ENCODE measurements around the gene SNRK. TPM values are rescaled to one million over a fixed set of nuclear protein-coding genes. Genes with fewer than 3 reads are reported as not detected.

Gene SNRK, protein sequence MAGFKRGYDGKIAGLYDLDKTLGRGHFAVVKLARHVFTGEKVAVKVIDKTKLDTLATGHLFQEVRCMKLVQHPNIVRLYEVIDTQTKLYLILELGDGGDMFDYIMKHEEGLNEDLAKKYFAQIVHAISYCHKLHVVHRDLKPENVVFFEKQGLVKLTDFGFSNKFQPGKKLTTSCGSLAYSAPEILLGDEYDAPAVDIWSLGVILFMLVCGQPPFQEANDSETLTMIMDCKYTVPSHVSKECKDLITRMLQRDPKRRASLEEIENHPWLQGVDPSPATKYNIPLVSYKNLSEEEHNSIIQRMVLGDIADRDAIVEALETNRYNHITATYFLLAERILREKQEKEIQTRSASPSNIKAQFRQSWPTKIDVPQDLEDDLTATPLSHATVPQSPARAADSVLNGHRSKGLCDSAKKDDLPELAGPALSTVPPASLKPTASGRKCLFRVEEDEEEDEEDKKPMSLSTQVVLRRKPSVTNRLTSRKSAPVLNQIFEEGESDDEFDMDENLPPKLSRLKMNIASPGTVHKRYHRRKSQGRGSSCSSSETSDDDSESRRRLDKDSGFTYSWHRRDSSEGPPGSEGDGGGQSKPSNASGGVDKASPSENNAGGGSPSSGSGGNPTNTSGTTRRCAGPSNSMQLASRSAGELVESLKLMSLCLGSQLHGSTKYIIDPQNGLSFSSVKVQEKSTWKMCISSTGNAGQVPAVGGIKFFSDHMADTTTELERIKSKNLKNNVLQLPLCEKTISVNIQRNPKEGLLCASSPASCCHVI
- 100 to 1,000 TPM; 206 to 225 TPM for total RNA-seq
- polyA plus RNA-seq, result 10 to 100 TPM; 71.1 to 97.5 (median 90.6) TPM
- total RNA-seq, result 101 to 655 (median 440) reads per million in 6 experiments

DNA sequence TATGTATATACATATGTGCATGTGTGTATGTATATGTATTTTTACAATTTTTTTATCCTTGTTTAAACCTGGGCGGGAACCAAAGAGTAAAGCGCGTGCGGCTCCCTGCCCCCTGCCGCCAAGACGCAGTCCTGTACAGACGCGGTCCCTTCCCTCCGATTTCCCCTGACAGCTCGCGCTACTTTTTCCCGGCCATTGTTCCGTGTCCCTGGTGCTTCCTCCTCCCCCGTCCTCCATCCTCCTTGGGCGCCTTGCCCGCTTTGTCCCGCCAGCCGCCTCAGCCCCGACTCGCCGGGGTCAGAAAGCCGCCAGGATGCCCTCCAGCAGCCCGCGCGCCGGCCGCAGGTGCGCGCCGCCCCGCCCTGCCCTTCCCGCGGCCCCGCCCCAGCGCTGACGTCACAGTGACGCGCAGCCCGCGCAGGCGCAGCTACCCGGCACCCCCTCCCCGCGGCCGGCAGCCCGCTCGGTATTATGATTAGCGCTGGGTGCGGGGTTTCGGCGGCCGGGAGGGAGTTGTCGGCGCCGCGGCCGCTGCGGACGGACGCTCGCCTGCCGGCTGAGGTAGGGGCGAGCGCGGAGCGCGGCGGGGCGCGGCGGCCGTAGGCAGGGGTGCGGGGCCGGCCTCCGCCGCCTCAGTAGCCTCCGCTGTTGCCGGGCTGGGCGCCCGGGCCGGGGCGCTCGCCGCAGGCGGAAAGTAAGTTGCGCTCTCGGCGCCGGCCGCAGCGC is at the start of gene SNRK:
TSS of gene SNRK (plus strand) at position 426 of the 726 bp plus-strand sequence. CDS start 16,664 bp downstream, outside the sequence.
- Mint-ChIP-seq H3K27me3 (peaks cover 0 to 2% (median 0%) of the 10 kb centered on the region in 5 donors), H3K4me3 (peak within 1 kb of the TSS; percentile 94 to 100 (median 99)), H3K36me3 (peaks cover 7 to 35% (median 20%) of the 10 kb centered on the region in 3 donors), H3K27ac (peak within 1 kb of the TSS; percentile 96 to 100 (median 100)), H3K9me3 (no peaks in the 10 kb centered on the region), H3K4me1 (peaks cover 30 to 42% (median 35%) of the 10 kb centered on the region in 4 donors)
- peak; percentile 81 to 98 (median 94) for DNase-seq
- POLR2A ChIA-PET, result interaction anchor here (0.6 to 4.0 kb wide), 32 partner anchors 10 to 262 kb away, joined by 3 to 100 read pairs (median 4); no protein-coding TSS in a partner anchor
- peak; percentile 69 to 81 for ATAC-seq

- POLR2A ChIA-PET, result interaction anchor here (1.4 kb wide), 1 partner anchor 35 kb away, joined by 4 read pairs; no protein-coding TSS in a partner anchor
- no peak for ATAC-seq
- H3K9me3 Mint-ChIP-seq, result peaks cover 0 to 3% (median 0%) of the 10 kb centered on the region in 9 donors
- H3K27ac Mint-ChIP-seq, result no peak overlapping the region
- H3K4me3 Mint-ChIP-seq, result no peak overlapping the region
- no peaks in the 10 kb centered on the region for H3K27me3 Mint-ChIP-seq
- H3K36me3 Mint-ChIP-seq, result no peaks in the 10 kb centered on the region
- H3K4me1 Mint-ChIP-seq, result peaks cover 12 to 46% (median 32%) of the 10 kb centered on the region in 4 donors
- no peak for DNase-seq
Measured at GRCh38 chr3:43238801-43239200, 47.5 kb upstream of the SNRK start.

GRCh38 chr3:43239755-43240154 is 46.6 kb upstream of the SNRK start:
- POLR2A ChIA-PET, result interaction anchor here (1.0 to 1.4 kb wide), 3 partner anchors 27 to 47 kb away, joined by 3 to 4 read pairs (median 3); partner anchors contain the start of gene SNRK
- ATAC-seq (no peak), DNase-seq (no peak)
- Mint-ChIP-seq H3K36me3 (no peaks in the 10 kb centered on the region), H3K4me1 (peaks cover 17 to 51% (median 41%) of the 10 kb centered on the region in 4 donors), H3K9me3 (peaks cover 0 to 7% (median 0%) of the 10 kb centered on the region in 9 donors), H3K27me3 (no peaks in the 10 kb centered on the region), H3K27ac (peak overlapping the region in 2 of 10 donors; percentile 5 to 11), H3K4me3 (no peak overlapping the region)

DNA sequence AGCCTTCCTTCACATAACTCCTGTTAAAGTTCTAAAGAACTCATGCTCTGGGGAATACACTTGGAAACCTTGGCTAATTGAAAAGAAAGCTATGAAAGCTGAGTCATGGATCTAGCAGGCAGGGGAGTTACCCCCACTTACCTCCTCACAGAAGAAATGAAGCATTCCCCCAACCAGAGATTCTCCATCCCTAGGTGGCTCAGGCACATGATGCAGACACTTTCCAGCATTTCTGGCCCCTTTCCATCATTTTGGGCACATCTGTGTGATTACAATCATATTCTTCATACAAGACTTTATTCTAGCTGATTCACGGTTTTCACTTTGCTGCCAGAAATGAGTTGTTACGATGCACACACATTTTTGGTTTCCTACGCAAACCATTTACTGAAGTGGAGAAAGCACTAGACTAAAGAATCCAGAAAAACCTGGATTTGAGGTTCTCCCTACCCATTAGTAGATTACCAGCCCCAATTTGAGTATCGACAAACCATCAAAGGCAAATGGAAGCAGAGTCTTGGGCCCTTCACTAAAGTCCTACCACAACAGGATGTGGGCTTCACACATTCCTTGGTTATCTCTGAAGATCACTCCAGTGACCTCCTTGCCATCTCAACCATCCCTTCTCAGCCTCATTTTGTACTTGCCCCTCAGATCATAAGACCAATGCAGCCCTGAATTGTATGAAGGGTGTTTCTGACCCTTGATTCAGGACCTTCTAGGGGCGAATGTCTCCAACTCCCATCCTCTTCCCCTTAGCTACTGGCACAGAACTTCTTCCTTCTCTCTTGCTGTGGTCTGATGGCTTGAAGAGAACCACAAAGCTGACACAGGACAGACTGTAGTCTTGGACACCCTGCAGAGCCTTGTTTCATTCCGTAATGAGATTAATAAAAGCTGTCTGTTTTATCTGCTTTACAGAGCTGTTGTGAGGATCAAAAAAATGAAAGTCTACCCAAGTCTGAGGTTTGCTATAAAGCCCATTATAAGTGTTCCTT is 42.5 kb upstream of the SNRK start:
- Mint-ChIP-seq H3K4me3 (peak overlapping the region in 9 of 10 donors; percentile 4 to 73 (median 57)), H3K27ac (peak overlapping the region in 9 of 10 donors; percentile 4 to 90 (median 68)), H3K27me3 (no peaks in the 10 kb centered on the region), H3K9me3 (peaks cover 0 to 7% (median 0%) of the 10 kb centered on the region in 9 donors), H3K4me1 (peaks cover 39 to 75% (median 69%) of the 10 kb centered on the region in 4 donors), H3K36me3 (no peaks in the 10 kb centered on the region)
- POLR2A ChIA-PET, result interaction anchor here (0.6 to 3.3 kb wide), 8 partner anchors 12 to 77 kb away, joined by 3 to 22 read pairs (median 4); partner anchors contain the start of gene SNRK
- ATAC-seq, result peak in 1 of 2 donors; percentile 27
- peak in 2 of 10 donors; percentile 20 to 32 for DNase-seq

DNA sequence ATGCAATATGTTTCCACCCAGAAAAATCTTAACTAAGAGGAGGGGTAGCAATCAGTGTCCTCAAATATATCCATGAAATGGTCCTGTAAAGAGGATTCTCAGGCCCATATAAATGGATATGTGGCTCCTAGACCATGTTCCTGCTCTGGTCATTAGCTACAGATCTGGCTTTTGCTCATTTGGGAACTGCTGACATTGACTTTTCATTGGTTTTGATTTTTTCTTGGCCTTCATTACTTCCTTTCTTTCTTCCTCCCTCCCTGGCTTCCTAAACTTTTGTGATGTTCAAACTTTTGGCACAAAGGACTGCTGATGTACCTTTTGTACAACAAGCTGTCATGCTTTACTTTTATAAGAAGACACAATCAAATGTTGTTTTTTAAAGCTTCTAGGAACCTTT is 41.6 kb upstream of the SNRK start:
- Mint-ChIP-seq H3K27me3 (no peaks in the 10 kb centered on the region), H3K9me3 (peaks cover 0 to 7% (median 0%) of the 10 kb centered on the region in 9 donors), H3K4me3 (peak overlapping the region in 3 of 10 donors; percentile 20 to 73 (median 58)), H3K27ac (peak overlapping the region in 9 of 10 donors; percentile 37 to 92 (median 84)), H3K36me3 (no peaks in the 10 kb centered on the region), H3K4me1 (peaks cover 39 to 74% (median 68%) of the 10 kb centered on the region in 4 donors)
- POLR2A ChIA-PET, result interaction anchor here (1.8 to 3.3 kb wide), 3 partner anchors 11 to 42 kb away, joined by 4 to 22 read pairs (median 11); partner anchors contain the start of gene SNRK
- DNase-seq (no peak), ATAC-seq (no peak)

- H3K27me3 Mint-ChIP-seq, result no peaks in the 10 kb centered on the region
- peak overlapping the region in 9 of 10 donors; percentile 9 to 76 (median 56) for H3K4me3 Mint-ChIP-seq
- peak; percentile 86 to 92 for ATAC-seq
- peaks cover 43 to 68% (median 66%) of the 10 kb centered on the region in 4 donors for H3K4me1 Mint-ChIP-seq
- POLR2A ChIA-PET, result interaction anchor here (0.6 to 3.3 kb wide), 10 partner anchors 9 to 100 kb away, joined by 3 to 22 read pairs (median 6); partner anchors contain the start of gene SNRK
- H3K27ac Mint-ChIP-seq, result peak overlapping the region; percentile 68 to 94 (median 86)
- H3K36me3 Mint-ChIP-seq, result no peaks in the 10 kb centered on the region
- peaks cover 0 to 4% (median 0%) of the 10 kb centered on the region in 9 donors for H3K9me3 Mint-ChIP-seq
- peak in 4 of 10 donors; percentile 6 to 58 (median 46) for DNase-seq
Measured at GRCh38 chr3:43246976-43247375, 39.4 kb upstream of the SNRK start.

- H3K4me3 Mint-ChIP-seq, result peak overlapping the region in 5 of 10 donors; percentile 37 to 69 (median 56)
- H3K36me3 Mint-ChIP-seq, result no peaks in the 10 kb centered on the region
- DNase-seq (no peak), ATAC-seq (no peak)
- no peaks in the 10 kb centered on the region for H3K27me3 Mint-ChIP-seq
- POLR2A ChIA-PET, result interaction anchor here (0.6 to 3.3 kb wide), 11 partner anchors 8 to 100 kb away, joined by 3 to 22 read pairs (median 6); partner anchors contain the start of gene SNRK
- H3K9me3 Mint-ChIP-seq, result peaks cover 0 to 4% (median 0%) of the 10 kb centered on the region in 9 donors
- peak overlapping the region; percentile 68 to 94 (median 86) for H3K27ac Mint-ChIP-seq
- peaks cover 43 to 68% (median 65%) of the 10 kb centered on the region in 4 donors for H3K4me1 Mint-ChIP-seq
Measured at GRCh38 chr3:43247561-43248184, 38.7 kb upstream of the SNRK start.

- Mint-ChIP-seq H3K4me1 (peaks cover 43 to 63% (median 60%) of the 10 kb centered on the region in 4 donors), H3K9me3 (peaks cover 0 to 4% (median 0%) of the 10 kb centered on the region in 9 donors), H3K36me3 (peaks cover 0 to 1% (median 0%) of the 10 kb centered on the region in 3 donors), H3K4me3 (no peak overlapping the region), H3K27ac (peak overlapping the region in 5 of 10 donors; percentile 20 to 92 (median 40)), H3K27me3 (no peaks in the 10 kb centered on the region)
- DNase-seq, result no peak
- ATAC-seq, result no peak
- POLR2A ChIA-PET, result interaction anchor here (1.2 to 2.4 kb wide), 3 partner anchors 9 to 86 kb away, joined by 3 to 13 read pairs (median 6); partner anchors contain the start of gene SNRK
Measured at GRCh38 chr3:43248185-43248583, 38.2 kb upstream of the SNRK start.

DNA sequence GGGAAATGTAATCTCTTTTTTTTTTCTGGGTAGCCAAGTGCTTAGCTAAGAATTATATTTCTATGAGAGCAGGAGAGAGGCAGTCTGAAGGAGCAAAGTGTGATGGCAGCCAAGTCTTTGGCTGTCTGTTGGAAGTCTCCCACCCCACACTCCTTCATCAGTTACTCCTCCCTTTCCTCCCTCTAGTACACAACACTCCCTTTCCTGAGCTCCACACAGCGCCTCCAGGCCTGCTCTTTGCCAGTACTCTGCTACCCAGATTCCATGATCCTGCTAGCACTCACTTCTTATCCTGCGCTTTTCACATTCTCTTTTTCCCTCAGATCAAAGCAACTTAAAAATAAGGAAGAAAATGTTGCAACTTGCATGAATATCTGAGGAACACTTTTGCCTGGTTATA is 37.4 kb upstream of the SNRK start:
- ATAC-seq, result no peak
- H3K4me1 Mint-ChIP-seq, result peaks cover 37 to 55% (median 52%) of the 10 kb centered on the region in 4 donors
- DNase-seq, result no peak
- H3K9me3 Mint-ChIP-seq, result peaks cover 0 to 4% (median 0%) of the 10 kb centered on the region in 9 donors
- peak overlapping the region in 4 of 10 donors; percentile 1 to 50 (median 12) for H3K27ac Mint-ChIP-seq
- no peaks in the 10 kb centered on the region for H3K27me3 Mint-ChIP-seq
- peaks cover 0 to 1% (median 0%) of the 10 kb centered on the region in 3 donors for H3K36me3 Mint-ChIP-seq
- H3K4me3 Mint-ChIP-seq, result peak overlapping the region in 1 of 10 donors; percentile 1
- POLR2A ChIA-PET, result interaction anchor here (0.7 to 2.4 kb wide), 3 partner anchors 8 to 86 kb away, joined by 3 to 6 read pairs (median 6); no protein-coding TSS in a partner anchor

DNA sequence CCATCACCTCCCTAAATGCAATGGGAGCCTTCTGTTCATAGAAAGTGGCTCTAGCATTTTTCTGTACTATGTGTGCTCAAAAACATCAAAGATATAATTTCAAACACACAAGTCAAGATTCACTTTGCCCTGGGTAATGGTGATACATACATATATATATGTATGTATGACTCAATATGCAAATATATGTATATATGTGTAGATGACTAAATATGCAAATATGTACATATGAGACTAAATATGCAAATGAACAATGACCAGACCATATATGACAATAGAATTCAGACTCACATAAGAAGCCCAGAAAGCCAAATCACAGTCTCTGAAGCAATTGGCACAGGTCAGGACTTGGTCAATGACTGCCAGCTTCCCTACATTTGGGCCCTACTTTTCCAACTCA is 36.9 kb upstream of the SNRK start:
- peak overlapping the region in 3 of 10 donors; percentile 2 to 50 (median 21) for H3K27ac Mint-ChIP-seq
- H3K9me3 Mint-ChIP-seq, result no peaks in the 10 kb centered on the region
- H3K4me3 Mint-ChIP-seq, result peak overlapping the region in 2 of 10 donors; percentile 1 to 39
- H3K27me3 Mint-ChIP-seq, result no peaks in the 10 kb centered on the region
- no peak for ATAC-seq
- POLR2A ChIA-PET, result interaction anchor here (0.7 kb wide), 1 partner anchor 47 kb away, joined by 6 read pairs; no protein-coding TSS in a partner anchor
- peaks cover 0 to 1% (median 0%) of the 10 kb centered on the region in 3 donors for H3K36me3 Mint-ChIP-seq
- no peak for DNase-seq
- peaks cover 33 to 55% (median 48%) of the 10 kb centered on the region in 4 donors for H3K4me1 Mint-ChIP-seq

All from naive thymus-derived CD8-positive, alpha-beta T cell (primary cell).